ENCODE results near the gene SLC18A2. TPM values are rescaled to one million over a fixed set of nuclear protein-coding genes. Genes with fewer than 3 reads are reported as not detected.

SLC18A2 gene
- total and polyA plus RNA-seq, 7 experiments from 2014 or later = 0.71 to 6.1 (median 1.4) TPM; not detected in 3

Other genes with a start within 250 kb of the SLC18A2 start
- gene SHTN1, start 235.9 kb upstream of the SLC18A2 start, total RNA-seq = 10 to 100 TPM in 1 of 5 experiments, under 1 TPM in 4; 0.15 to 18.3 (median 0.59) TPM
- under 1 TPM in 1 of 2 donors, not detected in 1; 0.07 TPM for gene SHTN1, start 235.9 kb upstream of the SLC18A2 start, polyA plus RNA-seq
- gene VAX1, start 102.8 kb upstream of the SLC18A2 start, total RNA-seq = not detected
- not detected for gene VAX1, start 102.8 kb upstream of the SLC18A2 start, polyA plus RNA-seq
- gene KCNK18, start 43.6 kb upstream of the SLC18A2 start, total RNA-seq = not detected
- not detected for gene KCNK18, start 43.6 kb upstream of the SLC18A2 start, polyA plus RNA-seq
- 10 to 100 TPM; 12.6 to 24.0 (median 17.1) TPM for gene PDZD8, start 134.3 kb downstream of the SLC18A2 start, total RNA-seq
- 10 to 100 TPM in 1 of 2 donors, 1 to 10 TPM in 1; 8.5 to 10.8 TPM for gene PDZD8, start 134.3 kb downstream of the SLC18A2 start, polyA plus RNA-seq

All from naive thymus-derived CD4-positive, alpha-beta T cell (primary cell).